Measurements from ENCODE around the gene CLMN. TPM values are rescaled to one million over a fixed set of nuclear protein-coding genes. Genes with fewer than 3 reads are reported as not detected.

CLMN gene
- total RNA-seq, 1 donor, result 0.36 TPM

DNA sequence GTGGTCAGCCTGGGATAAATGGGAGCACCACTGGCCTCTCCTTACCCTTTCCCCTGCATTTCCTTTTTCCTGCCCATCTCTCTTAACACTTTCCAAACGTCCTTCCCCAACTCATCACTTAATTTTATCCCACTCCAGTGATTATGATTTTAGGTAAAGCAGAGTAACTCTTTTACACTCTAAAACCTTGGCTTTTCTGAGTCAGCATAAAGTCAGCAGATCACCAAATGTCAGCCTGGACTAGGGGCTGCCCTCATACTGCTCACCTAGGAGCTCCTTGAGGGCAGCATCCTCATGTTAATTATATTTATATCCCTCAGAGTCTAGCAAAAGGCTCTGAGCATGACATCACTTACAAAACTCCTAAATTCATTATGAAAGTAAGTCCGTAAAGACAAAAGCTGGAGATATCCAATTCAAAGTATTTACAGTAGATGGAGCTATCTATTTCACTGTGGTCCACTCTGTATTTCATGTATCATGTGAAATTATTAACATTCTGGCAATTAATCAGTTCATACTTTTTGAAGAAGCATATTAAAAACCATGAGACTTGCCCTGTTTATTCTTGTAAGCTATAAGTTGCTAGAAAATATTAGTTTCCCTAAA, 145.4 kb downstream of the CLMN start:
- TF ChIP-seq, protein P1, sequence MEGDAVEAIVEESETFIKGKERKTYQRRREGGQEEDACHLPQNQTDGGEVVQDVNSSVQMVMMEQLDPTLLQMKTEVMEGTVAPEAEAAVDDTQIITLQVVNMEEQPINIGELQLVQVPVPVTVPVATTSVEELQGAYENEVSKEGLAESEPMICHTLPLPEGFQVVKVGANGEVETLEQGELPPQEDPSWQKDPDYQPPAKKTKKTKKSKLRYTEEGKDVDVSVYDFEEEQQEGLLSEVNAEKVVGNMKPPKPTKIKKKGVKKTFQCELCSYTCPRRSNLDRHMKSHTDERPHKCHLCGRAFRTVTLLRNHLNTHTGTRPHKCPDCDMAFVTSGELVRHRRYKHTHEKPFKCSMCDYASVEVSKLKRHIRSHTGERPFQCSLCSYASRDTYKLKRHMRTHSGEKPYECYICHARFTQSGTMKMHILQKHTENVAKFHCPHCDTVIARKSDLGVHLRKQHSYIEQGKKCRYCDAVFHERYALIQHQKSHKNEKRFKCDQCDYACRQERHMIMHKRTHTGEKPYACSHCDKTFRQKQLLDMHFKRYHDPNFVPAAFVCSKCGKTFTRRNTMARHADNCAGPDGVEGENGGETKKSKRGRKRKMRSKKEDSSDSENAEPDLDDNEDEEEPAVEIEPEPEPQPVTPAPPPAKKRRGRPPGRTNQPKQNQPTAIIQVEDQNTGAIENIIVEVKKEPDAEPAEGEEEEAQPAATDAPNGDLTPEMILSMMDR (IDR thresholded peaks at IDR 0.05; ENCODE audit: insufficient read depth, low read length), result no peak
- H3K4me3 ChIP-seq (ENCODE audit: low read depth, low read length), result no peak overlapping the region
- DNase-seq (ENCODE audit: low read depth), result peak; percentile 22

DNA sequence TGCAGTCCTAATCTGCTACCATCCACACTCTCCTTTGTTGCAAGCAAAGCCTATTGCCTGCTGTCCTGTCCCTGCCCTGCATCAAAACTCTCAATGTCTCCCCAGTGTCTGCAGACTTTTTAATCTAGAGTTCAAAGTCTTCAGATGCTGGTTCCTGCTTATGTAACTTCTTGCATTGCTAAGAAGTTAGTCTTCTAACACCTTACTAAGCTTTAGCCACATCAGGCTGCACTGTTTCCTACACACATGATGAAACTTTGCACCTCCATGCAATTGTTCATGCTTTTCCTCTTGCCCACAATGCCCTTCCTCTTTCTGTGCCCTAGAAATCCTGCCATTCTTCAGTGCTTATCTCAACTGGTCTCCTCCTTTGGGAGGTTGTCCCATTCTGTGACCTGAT, 146.2 kb downstream of the CLMN start:
- TF ChIP-seq, protein P1 (IDR thresholded peaks at IDR 0.05; ENCODE audit: insufficient read depth, low read length), result no peak
- no peak overlapping the region for H3K4me3 ChIP-seq (ENCODE audit: low read depth, low read length)
- no peak for DNase-seq (ENCODE audit: low read depth)

DNA sequence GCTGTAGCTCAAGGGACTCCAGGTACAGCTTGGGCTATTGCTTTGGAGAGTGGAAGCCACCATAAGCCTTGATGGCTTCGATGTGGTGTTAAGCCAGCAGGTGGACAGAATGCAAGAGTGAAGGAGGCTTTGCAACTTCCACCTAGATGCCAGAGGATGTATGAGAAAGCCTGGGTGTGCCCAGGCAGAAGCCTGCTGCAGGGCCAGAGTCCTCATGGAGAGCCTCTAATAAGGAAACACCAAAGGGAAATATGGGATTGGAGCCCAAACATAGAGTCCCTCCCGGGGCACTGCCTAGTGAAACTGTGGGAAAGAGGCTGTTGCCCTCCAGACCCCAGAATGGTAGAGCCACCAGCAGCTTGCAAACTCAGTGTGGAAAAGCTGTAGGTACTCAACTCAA, 152.5 kb downstream of the CLMN start:
- DNase-seq (ENCODE audit: low read depth), result no peak
- TF ChIP-seq, protein P1 (IDR thresholded peaks at IDR 0.05; ENCODE audit: insufficient read depth, low read length), result no peak
- no peak overlapping the region for H3K4me3 ChIP-seq (ENCODE audit: low read depth, low read length)

DNA sequence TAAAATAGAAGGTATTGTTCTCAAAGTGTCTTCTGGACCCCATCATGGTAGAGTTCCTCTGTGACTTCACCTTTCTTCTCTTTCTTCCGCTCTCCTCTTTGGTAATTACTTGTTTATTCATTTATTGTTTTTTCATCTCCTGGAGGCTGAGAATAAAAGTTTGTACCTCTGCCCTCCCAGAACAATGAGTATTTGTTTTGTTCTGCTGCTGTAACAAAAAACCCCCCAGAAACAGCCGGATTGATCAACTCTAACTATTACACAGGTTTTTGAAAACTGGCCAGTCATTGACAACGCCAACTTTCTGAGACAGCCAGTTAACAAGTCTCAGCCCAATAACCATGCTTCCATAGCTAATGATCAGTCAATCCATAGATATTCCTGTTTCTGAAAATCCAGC, 154.2 kb downstream of the CLMN start:
- DNase-seq (ENCODE audit: low read depth), result no peak
- H3K4me3 ChIP-seq (ENCODE audit: low read depth, low read length), result no peak overlapping the region
- TF ChIP-seq, protein P1 (IDR thresholded peaks at IDR 0.05; ENCODE audit: insufficient read depth, low read length), result no peak

DNA sequence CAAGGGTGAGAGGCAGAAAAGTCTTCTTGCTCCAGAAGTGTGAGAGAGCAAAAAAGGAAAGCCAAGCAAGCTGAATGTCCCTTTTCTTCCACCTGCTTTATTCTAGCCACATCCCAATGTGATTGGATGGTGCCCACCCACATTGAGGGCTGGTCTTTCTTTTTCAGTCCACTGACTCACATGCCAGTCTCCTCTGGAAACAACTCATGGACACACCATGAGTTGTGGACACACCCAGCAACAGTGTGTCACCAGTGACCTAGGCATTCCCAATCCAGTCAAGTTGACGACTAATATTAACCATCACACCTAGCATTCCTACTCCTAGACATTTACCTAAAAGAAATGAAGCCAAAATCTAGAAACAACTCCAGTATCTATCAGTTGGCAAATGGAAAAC, 155.2 kb downstream of the CLMN start:
- TF ChIP-seq, protein P1 (IDR thresholded peaks at IDR 0.05; ENCODE audit: insufficient read depth, low read length), result no peak
- no peak overlapping the region for H3K4me3 ChIP-seq (ENCODE audit: low read depth, low read length)
- no peak for DNase-seq (ENCODE audit: low read depth)

DNA sequence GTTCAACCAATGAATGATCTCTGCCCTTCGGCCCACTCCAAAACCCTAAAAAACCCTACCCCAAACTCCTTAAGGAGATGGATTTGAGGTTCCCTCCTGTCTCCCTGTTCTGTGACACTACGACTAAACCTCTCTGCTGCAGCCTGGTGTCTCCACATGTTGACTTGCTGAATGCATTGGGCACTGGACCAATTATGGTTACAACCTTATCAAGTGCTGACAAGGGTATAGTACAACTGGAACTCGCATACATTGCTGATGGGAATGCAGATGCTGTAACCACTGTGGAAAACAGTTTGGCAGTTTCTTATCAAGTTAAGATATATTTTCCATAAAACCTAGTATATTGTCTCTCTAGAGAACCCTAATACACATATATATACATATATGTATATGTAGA, 156.0 kb downstream of the CLMN start:
- no peak for DNase-seq (ENCODE audit: low read depth)
- H3K4me3 ChIP-seq (ENCODE audit: low read depth, low read length), result no peak overlapping the region
- TF ChIP-seq, protein P1 (IDR thresholded peaks at IDR 0.05; ENCODE audit: insufficient read depth, low read length), result no peak

DNA sequence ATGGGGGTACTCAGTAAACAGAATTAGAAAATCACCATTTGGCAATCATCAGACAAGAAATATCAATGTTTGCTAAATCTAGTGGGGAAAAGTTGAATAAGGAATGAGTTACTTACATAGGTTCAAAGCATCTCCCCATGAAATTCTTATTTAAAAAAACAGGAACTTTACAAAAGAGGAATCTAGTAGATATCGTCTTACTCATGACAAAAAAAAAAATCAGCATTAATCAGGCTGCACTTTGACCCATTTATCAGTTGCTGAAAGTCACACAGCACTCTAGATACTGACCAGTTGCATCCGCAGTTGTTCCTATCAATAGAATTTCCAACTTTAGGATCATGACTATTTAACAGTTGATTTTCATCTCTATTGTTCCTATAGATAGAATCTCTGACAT, 156.6 kb downstream of the CLMN start:
- H3K4me3 ChIP-seq (ENCODE audit: low read depth, low read length), result no peak overlapping the region
- TF ChIP-seq, protein P1 (IDR thresholded peaks at IDR 0.05; ENCODE audit: insufficient read depth, low read length), result no peak
- DNase-seq (ENCODE audit: low read depth), result no peak

Measured in fibroblast of the aortic adventitia (primary cell).